Lower leg skin (tissue), 3 donors: Measurements from ENCODE around the gene RELL2.

Experiments
- POLR2A ChIP-seq, 2 donors: fragments of 450-650 bp; IDR thresholded peaks; one replicate each; pipeline ENCODE4 v1.6.1; 2016 to 2017; ENCODE audit warnings: antibody characterized with exemption in 2 of 2, mild to moderate bottlenecking in 1 of 2, moderate library complexity in 1 of 2
- TF ChIP-seq, protein P1 (sequence below), 3 donors: fragments of 450-650 bp; IDR thresholded peaks; one replicate each; pipeline ENCODE4 v1.5.1; 2016; ENCODE audit warnings: antibody characterized with exemption in 3 of 3, mild to moderate bottlenecking in 3 of 3, moderate library complexity in 2 of 3

DNA sequence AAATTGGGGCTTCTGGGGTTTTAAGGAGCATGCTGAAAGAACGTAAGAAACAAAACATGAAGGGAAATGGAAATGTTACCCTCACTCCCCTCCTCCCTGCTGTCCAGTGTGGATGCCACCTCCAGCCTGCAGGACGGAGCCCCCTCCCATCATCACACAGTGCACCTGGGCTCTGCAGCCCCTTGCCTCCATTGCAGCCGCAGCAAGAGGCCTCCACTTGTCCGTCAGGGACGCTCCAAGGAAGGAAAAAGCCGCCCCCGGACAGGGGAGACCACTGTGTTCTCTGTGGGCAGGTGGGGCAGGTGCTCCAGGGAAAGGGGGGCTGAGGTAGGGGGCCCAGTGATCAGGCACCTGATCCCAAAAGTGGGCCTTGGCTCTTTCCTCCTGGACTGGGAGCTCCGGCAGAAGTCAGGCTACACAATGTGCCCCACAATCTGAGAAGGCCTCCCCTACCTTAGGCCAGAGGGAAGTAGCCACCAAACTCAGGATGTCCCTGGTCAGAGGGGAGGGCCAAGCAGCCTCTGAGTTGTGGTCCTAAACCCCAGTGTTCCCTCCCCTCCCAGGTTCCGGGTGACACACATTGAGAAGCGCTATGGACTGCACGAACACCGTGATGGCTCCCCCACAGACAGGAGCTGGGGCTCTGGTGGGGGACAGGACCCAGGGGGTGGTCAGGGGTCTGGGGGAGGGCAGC lies 2.7 kb downstream of the RELL2 start:
- TF ChIP-seq, protein P1, sequence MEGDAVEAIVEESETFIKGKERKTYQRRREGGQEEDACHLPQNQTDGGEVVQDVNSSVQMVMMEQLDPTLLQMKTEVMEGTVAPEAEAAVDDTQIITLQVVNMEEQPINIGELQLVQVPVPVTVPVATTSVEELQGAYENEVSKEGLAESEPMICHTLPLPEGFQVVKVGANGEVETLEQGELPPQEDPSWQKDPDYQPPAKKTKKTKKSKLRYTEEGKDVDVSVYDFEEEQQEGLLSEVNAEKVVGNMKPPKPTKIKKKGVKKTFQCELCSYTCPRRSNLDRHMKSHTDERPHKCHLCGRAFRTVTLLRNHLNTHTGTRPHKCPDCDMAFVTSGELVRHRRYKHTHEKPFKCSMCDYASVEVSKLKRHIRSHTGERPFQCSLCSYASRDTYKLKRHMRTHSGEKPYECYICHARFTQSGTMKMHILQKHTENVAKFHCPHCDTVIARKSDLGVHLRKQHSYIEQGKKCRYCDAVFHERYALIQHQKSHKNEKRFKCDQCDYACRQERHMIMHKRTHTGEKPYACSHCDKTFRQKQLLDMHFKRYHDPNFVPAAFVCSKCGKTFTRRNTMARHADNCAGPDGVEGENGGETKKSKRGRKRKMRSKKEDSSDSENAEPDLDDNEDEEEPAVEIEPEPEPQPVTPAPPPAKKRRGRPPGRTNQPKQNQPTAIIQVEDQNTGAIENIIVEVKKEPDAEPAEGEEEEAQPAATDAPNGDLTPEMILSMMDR (IDR thresholded peaks at IDR 0.05) = no peak
- TF ChIP-seq POLR2A (IDR thresholded peaks at IDR 0.05) = no peak
